Right kidney (tissue), 9 donors: Measurements from ENCODE around the gene PITPNM2.

Source experiments
- DNase-seq: peaks from one replicate; pipeline ENCODE4 v3.0.0-alpha.2; 2016
- long read RNA-seq, 8 donors: transcript quantifications; one replicate each; lab custom pipeline, GENCODE V29; 2026

The PITPNM2 gene
- long read RNA-seq, donor 1, partial matches to known transcripts = 0 of 1 reads
- long read RNA-seq, donor 1, other reads (novel, unspliced or antisense) = 0 of 1 reads
- long read RNA-seq, donor 2 = 0 reads
- long read RNA-seq, donor 3 = 0 reads
- long read RNA-seq, donor 4 = 0 reads
- long read RNA-seq, donor 5 = 0 reads
- long read RNA-seq, donor 6 = 0 reads
- long read RNA-seq, donor 7, partial matches to known transcripts = 0 of 3 reads
- long read RNA-seq, donor 7, other reads (novel, unspliced or antisense) = 0 of 3 reads
- long read RNA-seq, donor 8 = 0 reads

- peak; percentile 90 for DNase-seq
These were observed at the start of gene PITPNM2 for GRCh38 chr12:123150744-123151456. PITPNM2 (minus strand) TSS chr12:123151090; CDS start chr12:123034590, 116,500 bp downstream.

GRCh38 chr12:123200414-123200813, 49.5 kb upstream of the PITPNM2 start:
- DNase-seq = no peak

GRCh38 chr12:123199936-123200335, 49.0 kb upstream of the PITPNM2 start:
- no peak for DNase-seq

- DNase-seq = no peak
These were observed 36.7 kb upstream of the PITPNM2 start for GRCh38 chr12:123187637-123188036.

- DNase-seq = no peak
These were observed 29.3 kb upstream of the PITPNM2 start for GRCh38 chr12:123180171-123180570.

GRCh38 chr12:123171967-123172366, 21.1 kb upstream of the PITPNM2 start:
- no peak for DNase-seq

GRCh38 chr12:123167329-123167728, 16.4 kb upstream of the PITPNM2 start:
- no peak for DNase-seq

GRCh38 chr12:123165537-123165936, 14.6 kb upstream of the PITPNM2 start:
- DNase-seq = no peak

GRCh38 chr12:123164710-123165261, 13.9 kb upstream of the PITPNM2 start:
- no peak for DNase-seq

- no peak for DNase-seq
These were observed 13.3 kb upstream of the PITPNM2 start for GRCh38 chr12:123164222-123164621.

- DNase-seq = no peak
These were observed 12.3 kb upstream of the PITPNM2 start for GRCh38 chr12:123163227-123163626.

- no peak for DNase-seq
These were observed 10.1 kb upstream of the PITPNM2 start for GRCh38 chr12:123160801-123161487.

GRCh38 chr12:123153906-123154305, 3.0 kb upstream of the PITPNM2 start:
- DNase-seq = no peak

- DNase-seq = no peak
These were observed 1.9 kb upstream of the PITPNM2 start for GRCh38 chr12:123152833-123153232.

GRCh38 chr12:123151457-123152454, 866 bp upstream of the PITPNM2 start:
- peak; percentile 41 for DNase-seq

- DNase-seq = peak; percentile 61
These were observed 581 bp downstream of the PITPNM2 start for GRCh38 chr12:123150275-123150743.

GRCh38 chr12:123149501-123150274, 1.2 kb downstream of the PITPNM2 start:
- DNase-seq = no peak

- DNase-seq = no peak
These were observed 1.8 kb downstream of the PITPNM2 start for GRCh38 chr12:123149088-123149487.

GRCh38 chr12:123148655-123149054, 2.2 kb downstream of the PITPNM2 start:
- DNase-seq = no peak

GRCh38 chr12:123148223-123148622, 2.7 kb downstream of the PITPNM2 start:
- DNase-seq = no peak

- DNase-seq = no peak
These were observed 5.7 kb downstream of the PITPNM2 start for GRCh38 chr12:123145211-123145610.
